Neuronal stem cell (in vitro differentiated cells): Measurements from ENCODE around the gene ZNF181.

Experiments used
- DNase-seq: peaks from one replicate; pipeline ENCODE4 v3.0.0-alpha.2; 2013; ENCODE audit warnings: low spot score
- H2AFZ ChIP-seq: one replicate; pipeline ENCODE4 v1.6.1; 2013; ENCODE audit warnings: mild to moderate bottlenecking, low read length, inconsistent platforms
- H2AK5ac ChIP-seq: 2 replicates; pipeline ENCODE4 v1.6.1; 2013; ENCODE audit warnings: low read depth, mild to moderate bottlenecking, inconsistent platforms, low read length, moderate library complexity, mixed read lengths
- H2BK120ac ChIP-seq: 2 replicates; pipeline ENCODE4 v1.6.1; 2013; ENCODE audit warnings: low read depth, mild to moderate bottlenecking, inconsistent platforms, low read length, moderate library complexity, mixed read lengths
- H2BK12ac ChIP-seq: one replicate; pipeline ENCODE4 v1.6.1; 2013; ENCODE audit warnings: low read length, inconsistent platforms
- H2BK15ac ChIP-seq: 2 replicates; pipeline ENCODE4 v1.6.1; 2013; ENCODE audit warnings: mild to moderate bottlenecking, low read length, inconsistent platforms, mixed read lengths
- H2BK5ac ChIP-seq: one replicate; pipeline ENCODE4 v1.6.1; 2013; ENCODE audit warnings: inconsistent platforms, mild to moderate bottlenecking, low read length, moderate library complexity
- H3K14ac ChIP-seq: one replicate; pipeline ENCODE4 v1.6.1; 2013; ENCODE audit warnings: low read length, inconsistent platforms
- H3K18ac ChIP-seq: 2 replicates; pipeline ENCODE4 v1.6.1; 2013; ENCODE audit warnings: low read length, inconsistent platforms
- H3K23ac ChIP-seq: 2 replicates; pipeline ENCODE4 v1.6.1; 2013; ENCODE audit warnings: low read depth, mild to moderate bottlenecking, mixed read lengths, low read length, inconsistent platforms; ENCODE audit not compliant: poor library complexity
- H3K27ac ChIP-seq: replicated peaks from 3 replicates; pipeline ENCODE4 v1.5.1; 2013; ENCODE audit warnings: low read length, inconsistent platforms
- H3K27me3 ChIP-seq, 3 experiments: 2 replicates each; pipeline ENCODE4 v1.6.1; 2013; ENCODE audit warnings: low read length in 3 of 3, mild to moderate bottlenecking in 2 of 3, inconsistent platforms in 1 of 3, low read depth in 1 of 3, mixed read lengths in 1 of 3, moderate library complexity in 1 of 3; ENCODE audit not compliant: control insufficient read depth in 3 of 3, insufficient read depth in 3 of 3
- H3K36me3 ChIP-seq, 2 donors: replicated peaks in 1 of 2; 2 replicates each; pipeline ENCODE4 v1.6.1; 2013; ENCODE audit warnings: low read length in 2 of 2; ENCODE audit not compliant: control insufficient read depth in 2 of 2, insufficient read depth in 2 of 2
- H3K4ac ChIP-seq: 2 replicates; pipeline ENCODE4 v1.6.1; 2013; ENCODE audit warnings: inconsistent platforms, mild to moderate bottlenecking, low read length, moderate library complexity
- H3K4me1 ChIP-seq, 2 donors: 1 replicate in 1 of 2; 2 replicates in 1 of 2; pipeline ENCODE4 v1.6.1; 2013; ENCODE audit warnings: low read length in 2 of 2, low read depth in 1 of 2; ENCODE audit not compliant: control insufficient read depth in 2 of 2, insufficient read depth in 1 of 2
- H3K4me2 ChIP-seq: one replicate; pipeline ENCODE4 v1.6.1; 2013; ENCODE audit warnings: mild to moderate bottlenecking, low read length, inconsistent platforms; ENCODE audit not compliant: insufficient read depth, poor library complexity, severe bottlenecking
- H3K4me3 ChIP-seq, 2 donors: 2 replicates each; pipeline ENCODE4 v1.5.1; 2013; ENCODE audit warnings: low read length in 2 of 2, mild to moderate bottlenecking in 2 of 2, inconsistent platforms in 1 of 2, moderate library complexity in 1 of 2
- H3K79me1 ChIP-seq: one replicate; pipeline ENCODE4 v1.6.1; 2013; ENCODE audit warnings: low read depth, mild to moderate bottlenecking, inconsistent platforms, low read length, moderate library complexity
- H3K9ac ChIP-seq: one replicate; pipeline ENCODE4 v1.6.1; 2013; ENCODE audit warnings: mild to moderate bottlenecking, low read depth, low read length, inconsistent platforms; ENCODE audit not compliant: poor library complexity
- H3K9me3 ChIP-seq, 2 donors: replicated peaks in 1 of 2; 2 replicates each; pipeline versions ENCODE3 to v1.6.1; 2013; ENCODE audit warnings: low read length in 2 of 2, mild to moderate bottlenecking in 2 of 2, inconsistent platforms in 1 of 2, low read depth in 1 of 2, mixed read lengths in 1 of 2, moderate library complexity in 1 of 2; ENCODE audit not compliant: control insufficient read depth in 2 of 2, insufficient read depth in 1 of 2
- H4K8ac ChIP-seq: one replicate; pipeline ENCODE4 v1.6.1; 2013; ENCODE audit warnings: low read depth, mild to moderate bottlenecking, inconsistent platforms, low read length, moderate library complexity
- H4K91ac ChIP-seq: one replicate; pipeline ENCODE4 v1.6.1; 2013; ENCODE audit warnings: low read length, low read depth, mild to moderate bottlenecking, inconsistent platforms; ENCODE audit not compliant: poor library complexity
- WGBS, 2 donors: extraction: QIAGEN DNeasy Blood & Tissue Kit; methylation state at CpG; one replicate each; pipeline ENCODE4 v1.1.7; 2013; ENCODE audit warnings: missing lambda C conversion rate in 2 of 2, mixed read lengths in 1 of 2; ENCODE audit not compliant: insufficient read length in 2 of 2, insufficient replicate concordance in 1 of 2; ENCODE audit errors: extremely low coverage in 2 of 2; 5-methylcytosine and 5-hydroxymethylcytosine counted together

ZNF181 gene

DNA sequence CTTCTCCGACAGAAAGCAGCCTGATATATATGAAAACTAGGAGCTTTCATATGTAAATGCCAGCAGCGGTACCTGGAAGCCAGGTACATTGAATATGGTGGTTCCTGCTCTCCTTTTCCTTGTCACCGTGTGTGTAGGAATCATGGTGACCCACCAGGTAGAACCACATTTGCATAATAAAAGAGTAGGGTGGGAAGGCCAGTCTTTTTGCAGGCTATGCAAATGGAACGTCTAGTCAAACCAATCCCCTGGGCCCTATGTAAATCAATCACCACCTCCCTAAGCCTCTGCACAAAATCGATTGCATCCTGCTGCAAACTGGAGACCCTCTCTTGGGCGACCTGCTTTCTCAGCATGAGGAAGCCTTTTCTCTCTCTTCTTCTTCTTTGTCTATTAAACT lies 22.2 kb upstream of the ZNF181 start:
- Histone ChIP-seq H2AFZ (no peak overlapping the region), H2BK120ac (no peak overlapping the region), H3K27ac (no peak overlapping the region), H4K8ac (no peak overlapping the region), H3K18ac (no peak overlapping the region), H2BK5ac (no peak overlapping the region), H4K91ac (no peak overlapping the region), H3K27me3 (peaks cover 0 to 1% (median 0%) of the 10 kb centered on the region in 3 experiments), H3K4me1 (no peaks in the 10 kb centered on the region), H3K36me3 (no peaks in the 10 kb centered on the region), H3K4me2 (no peak overlapping the region), H3K23ac (no peak overlapping the region), H2AK5ac (no peak overlapping the region), H2BK15ac (no peak overlapping the region), H3K9me3 (peaks cover 9 to 27% of the 10 kb centered on the region in 2 donors), H3K4ac (no peak overlapping the region), H3K14ac (no peak overlapping the region), H2BK12ac (no peak overlapping the region), H3K9ac (no peak overlapping the region), H3K4me3 (no peak overlapping the region), H3K79me1 (no peaks in the 10 kb centered on the region)
- DNase-seq, result no peak
- WGBS, 2 donors, result no CpG with 5 or more reads among the region's 6 CpGs

DNA sequence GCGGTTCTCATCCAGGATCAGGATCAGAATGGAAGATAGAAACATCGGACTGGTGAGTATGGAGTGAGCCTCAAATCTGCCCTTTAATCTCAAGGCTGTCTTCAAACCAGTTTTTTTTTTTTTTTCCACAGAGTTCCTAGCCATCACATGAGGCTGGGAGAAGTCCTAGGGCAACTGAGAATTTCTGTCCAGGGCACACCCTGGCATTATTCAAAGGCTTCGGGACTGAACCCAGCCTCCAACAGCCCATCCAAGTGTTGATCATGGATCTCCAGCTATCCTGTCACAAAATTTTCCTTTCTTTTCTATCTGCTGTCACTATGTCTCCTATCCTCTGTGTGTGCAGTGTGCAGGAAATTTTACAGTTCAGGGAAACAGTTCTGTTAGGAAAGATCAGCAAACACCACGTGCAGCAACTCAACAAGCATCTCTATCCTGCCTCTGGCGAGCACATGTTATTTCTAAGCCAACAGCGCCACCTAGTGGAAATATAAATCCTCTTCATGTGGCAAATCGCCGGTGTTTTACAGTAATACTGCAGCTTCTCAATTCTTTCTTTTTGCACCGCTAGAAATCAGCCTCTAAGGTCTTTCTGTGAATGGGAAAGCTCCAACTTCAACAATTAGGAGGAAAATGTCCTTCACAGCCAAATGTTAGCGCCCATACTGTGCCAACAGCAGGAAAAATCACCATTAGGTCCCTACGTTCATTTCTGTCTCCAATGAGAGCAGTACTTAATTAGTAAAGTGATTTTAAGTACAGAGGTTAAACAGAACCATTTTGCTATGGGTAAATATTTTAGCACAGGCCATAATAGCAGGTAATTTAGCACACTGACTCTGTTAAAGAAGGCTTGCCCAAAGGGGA lies 21.4 kb upstream of the ZNF181 start:
- Histone ChIP-seq H3K4me1 (no peaks in the 10 kb centered on the region), H3K36me3 (no peaks in the 10 kb centered on the region), H4K8ac (no peak overlapping the region), H2AFZ (no peak overlapping the region), H3K9ac (no peak overlapping the region), H3K4me3 (no peak overlapping the region), H3K4ac (no peak overlapping the region), H3K23ac (no peak overlapping the region), H2BK15ac (no peak overlapping the region), H3K14ac (no peak overlapping the region), H2BK5ac (no peak overlapping the region), H3K79me1 (no peaks in the 10 kb centered on the region), H3K18ac (no peak overlapping the region), H4K91ac (no peak overlapping the region), H2BK12ac (no peak overlapping the region), H2AK5ac (no peak overlapping the region), H3K9me3 (peaks cover 9 to 27% of the 10 kb centered on the region in 2 donors), H2BK120ac (no peak overlapping the region), H3K4me2 (no peak overlapping the region), H3K27me3 (peaks cover 0 to 1% (median 0%) of the 10 kb centered on the region in 3 experiments), H3K27ac (no peak overlapping the region)
- peak; percentile 61 for DNase-seq
- no CpG with 5 or more reads among the region's 11 CpGs for WGBS, 2 donors

- WGBS, 2 donors, result no CpG with 5 or more reads among the region's 2 CpGs
- H2AFZ ChIP-seq, result no peak overlapping the region
- no peak overlapping the region for H2BK12ac ChIP-seq
- DNase-seq, result no peak
- H3K27ac ChIP-seq, result no peak overlapping the region
- no peak overlapping the region for H3K18ac ChIP-seq
- H3K4me1 ChIP-seq, result no peaks in the 10 kb centered on the region
- no peak overlapping the region for H3K4ac ChIP-seq
- H3K79me1 ChIP-seq, result no peaks in the 10 kb centered on the region
- peaks cover 9 to 25% of the 10 kb centered on the region in 2 donors for H3K9me3 ChIP-seq
- H3K36me3 ChIP-seq, result no peaks in the 10 kb centered on the region
- H3K23ac ChIP-seq, result no peak overlapping the region
- peaks cover 0 to 1% (median 0%) of the 10 kb centered on the region in 3 experiments for H3K27me3 ChIP-seq
- no peak overlapping the region for H3K4me2 ChIP-seq
- no peak overlapping the region for H3K14ac ChIP-seq
- H4K91ac ChIP-seq, result no peak overlapping the region
- no peak overlapping the region for H2BK5ac ChIP-seq
- no peak overlapping the region for H2AK5ac ChIP-seq
- no peak overlapping the region for H2BK120ac ChIP-seq
- H3K4me3 ChIP-seq, result no peak overlapping the region
- H3K9ac ChIP-seq, result no peak overlapping the region
- H2BK15ac ChIP-seq, result no peak overlapping the region
- H4K8ac ChIP-seq, result no peak overlapping the region
Observed at GRCh38 chr19:34713262-34713637, 20.8 kb upstream of the ZNF181 start.

DNA sequence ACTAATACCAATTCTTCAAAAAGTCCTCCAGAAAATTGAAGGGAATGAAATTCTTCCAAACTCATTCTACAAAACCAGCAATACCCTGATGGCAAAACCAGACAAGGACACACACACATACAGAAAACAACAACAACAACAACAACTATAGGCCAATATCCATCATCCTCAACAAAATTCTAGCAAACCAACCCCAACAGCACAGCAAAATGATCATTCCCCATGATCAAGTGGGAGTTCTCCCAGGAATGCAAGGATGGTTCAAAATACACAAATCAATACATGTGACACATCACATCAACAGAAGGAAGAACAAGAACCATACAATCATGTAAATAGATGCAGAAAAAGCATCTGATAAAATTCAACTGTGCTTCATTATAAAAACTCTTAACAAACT lies 18.7 kb upstream of the ZNF181 start:
- Histone ChIP-seq H3K4me1 (no peaks in the 10 kb centered on the region), H3K9ac (no peak overlapping the region), H4K91ac (no peak overlapping the region), H4K8ac (no peak overlapping the region), H3K4me2 (no peak overlapping the region), H2BK15ac (no peak overlapping the region), H2BK120ac (no peak overlapping the region), H3K23ac (no peak overlapping the region), H3K27me3 (peaks cover 0 to 1% (median 0%) of the 10 kb centered on the region in 3 experiments), H3K14ac (no peak overlapping the region), H3K4ac (no peak overlapping the region), H2AFZ (no peak overlapping the region), H2BK5ac (no peak overlapping the region), H2AK5ac (no peak overlapping the region), H3K9me3 (peaks cover 9 to 23% of the 10 kb centered on the region in 2 donors), H3K36me3 (no peaks in the 10 kb centered on the region), H3K18ac (no peak overlapping the region), H3K79me1 (no peaks in the 10 kb centered on the region), H3K27ac (no peak overlapping the region), H2BK12ac (no peak overlapping the region), H3K4me3 (no peak overlapping the region)
- no peak for DNase-seq
